HG03175 (cell line): ENCODE data around the gene OR8I2.
"Not testable (repeated sequence)": the region's sequence is repeated elsewhere in the genome, so short reads cannot be mapped to it uniquely, and the experiment has no call there.

ENCODE experiments used
- ATAC-seq: cut with Tn5 transposase; IDR thresholded peaks from one replicate; pipeline ENCODE4 v1.9.1; 2021; ENCODE audit warnings: mild to moderate bottlenecking, moderate library complexity; ENCODE audit not compliant: unreplicated experiment

The OR8I2 gene

GRCh38 chr11:56093008-56093407 is at the start of gene OR8I2:
Gene OR8I2, plus strand, starts transcription at chr11:56093308. Its CDS starts 0 bp downstream, at chr11:56093308.
- no peak for ATAC-seq

GRCh38 chr11:56045538-56045937 is 47.6 kb upstream of the OR8I2 start:
- no peak for ATAC-seq

GRCh38 chr11:56048480-56048879 is 44.6 kb upstream of the OR8I2 start:
- ATAC-seq: no peak

GRCh38 chr11:56049487-56049886 is 43.6 kb upstream of the OR8I2 start:
- no peak for ATAC-seq

GRCh38 chr11:56056366-56056765 is 36.7 kb upstream of the OR8I2 start:
- ATAC-seq: not testable (repeated sequence)

GRCh38 chr11:56057661-56058237 is 35.4 kb upstream of the OR8I2 start:
- ATAC-seq: not testable (repeated sequence)

- not testable (repeated sequence) for ATAC-seq
These were observed 34.8 kb upstream of the OR8I2 start for GRCh38 chr11:56058260-56058780.

GRCh38 chr11:56066980-56067379 is 26.1 kb upstream of the OR8I2 start:
- ATAC-seq: no peak

GRCh38 chr11:56089697-56090096 is 3.4 kb upstream of the OR8I2 start:
- ATAC-seq: no peak

- no peak for ATAC-seq
These were observed 10.2 kb downstream of the OR8I2 start, which contains the start of gene OR8H2 for GRCh38 chr11:56103210-56103737. Gene OR8H2, plus strand, starts transcription at chr11:56103687. Its CDS starts 1,356 bp downstream, at chr11:56105043.

- no peak for ATAC-seq
These were observed 29.0 kb downstream of the OR8I2 start, which contains the start of gene OR8H3 for GRCh38 chr11:56122073-56122472. Gene OR8H3, plus strand, starts transcription at chr11:56122373. Its CDS starts 0 bp downstream, at chr11:56122373.

- ATAC-seq: no peak
These were observed 47.1 kb downstream of the OR8I2 start, which contains the start of gene OR8J3 for GRCh38 chr11:56140151-56140661. Gene OR8J3, minus strand, starts transcription at chr11:56140201. Its CDS starts 2,483 bp downstream, at chr11:56137718.

GRCh38 chr11:56143681-56144080 is 50.6 kb downstream of the OR8I2 start:
- not testable (repeated sequence) for ATAC-seq
